Measurements from ENCODE around the gene SIGLEC7.
"Not testable (repeated sequence)": the region's sequence is repeated elsewhere in the genome, so short reads cannot be mapped to it uniquely, and the experiment has no call there.

SIGLEC7 gene

GRCh38 chr19:51136851-51137551, 5.1 kb upstream of the SIGLEC7 start:
- Histone ChIP-seq H3K27me3 (no peaks in the 10 kb centered on the region), H3K9me3 (replicated peaks in 1 of 11) (peaks cover 0 to 33% (median 27%) of the 10 kb centered on the region in 11 experiments; a peak in 18 of 22 replicates), H3K4me1 (peaks cover 64 to 100% (median 73%) of the 10 kb centered on the region in 10 experiments), H3K27ac (peak overlapping the region; percentile 51 to 99 (median 88)), H4K20me1 (no peaks in the 10 kb centered on the region), H3K36me3 (peaks cover 0 to 33% (median 10%) of the 10 kb centered on the region in 11 experiments; a peak in 10 of 22 replicates), H3K4me3 (peak overlapping the region in 7 of 10 experiments; percentile 2 to 39 (median 27); a peak in 7 of 20 replicates), H3K4me2 (peak overlapping the region; percentile 64 to 99 (median 94)), H3K9ac (peak overlapping the region in 10 of 11 experiments; percentile 9 to 92 (median 71); a peak in 18 of 22 replicates)
- TF ChIP-seq Cebpa-rat (IDR thresholded peaks at IDR 0.05): no peak

DNA sequence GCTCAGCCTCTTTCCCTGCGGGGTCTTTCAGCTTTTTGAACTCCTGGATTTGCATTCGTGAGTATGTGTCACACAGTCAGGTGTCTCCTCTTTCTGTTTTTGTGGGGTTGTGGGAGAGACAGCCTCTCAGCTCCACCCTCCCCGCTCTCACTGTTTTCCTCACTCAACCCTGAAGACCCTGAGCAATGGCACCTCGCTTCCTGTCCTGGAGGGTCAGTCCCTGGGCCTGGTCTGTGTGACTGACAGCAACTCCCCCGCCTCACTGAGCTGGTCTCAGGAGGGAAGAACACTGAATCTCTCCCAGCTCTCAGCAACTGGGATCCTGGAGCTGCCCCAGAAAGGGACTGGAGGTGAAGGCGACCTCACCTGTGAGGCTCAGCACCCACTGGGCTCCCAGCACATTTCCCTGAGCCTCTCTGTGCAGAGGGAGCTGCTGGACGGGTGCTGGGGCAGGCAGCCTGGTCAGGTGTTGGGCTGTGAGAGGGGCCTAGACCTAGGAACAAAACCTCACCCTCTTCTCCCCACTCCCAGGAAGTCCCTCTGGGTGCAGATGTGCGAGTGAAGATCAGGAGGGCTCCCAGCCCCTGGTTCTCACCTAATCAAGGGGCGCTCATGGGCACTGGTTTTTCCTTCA, 4.2 kb upstream of the SIGLEC7 start:
- Histone ChIP-seq H3K27ac (peak overlapping the region; percentile 51 to 99 (median 88)), H3K9ac (peak overlapping the region; percentile 33 to 92 (median 67); a peak in 19 of 22 replicates), H3K4me3 (peak overlapping the region in 6 of 10 experiments; percentile 14 to 56 (median 29); a peak in 11 of 20 replicates), H3K4me2 (peak overlapping the region; percentile 64 to 99 (median 94)), H3K36me3 (peaks cover 0 to 33% (median 10%) of the 10 kb centered on the region in 11 experiments; a peak in 10 of 22 replicates), H3K4me1 (peaks cover 63 to 100% (median 75%) of the 10 kb centered on the region in 10 experiments), H3K27me3 (no peaks in the 10 kb centered on the region), H3K9me3 (replicated peaks in 1 of 11) (peaks cover 0 to 33% (median 27%) of the 10 kb centered on the region in 11 experiments; a peak in 18 of 22 replicates), H4K20me1 (no peaks in the 10 kb centered on the region)
- TF ChIP-seq Cebpa-rat (IDR thresholded peaks at IDR 0.05): no peak

- H3K27me3 ChIP-seq: no peaks in the 10 kb centered on the region
- peaks cover 63 to 100% (median 79%) of the 10 kb centered on the region in 10 experiments for H3K4me1 ChIP-seq
- no peaks in the 10 kb centered on the region for H4K20me1 ChIP-seq
- peak in 10 of 11 experiments; percentile 34 to 99 (median 86); a peak in 18 of 22 replicates for TF ChIP-seq Cebpa-rat (IDR thresholded peaks at IDR 0.05)
- peak overlapping the region; percentile 64 to 99 (median 94) for H3K4me2 ChIP-seq
- peak overlapping the region; percentile 51 to 99 (median 88) for H3K27ac ChIP-seq
- H3K9ac ChIP-seq: peak overlapping the region; percentile 12 to 92 (median 67); a peak in 19 of 22 replicates
- peak overlapping the region in 6 of 10 experiments; percentile 4 to 56 (median 28); a peak in 10 of 20 replicates for H3K4me3 ChIP-seq
- H3K9me3 ChIP-seq (replicated peaks in 1 of 11): peaks cover 0 to 29% (median 27%) of the 10 kb centered on the region in 11 experiments; a peak in 18 of 22 replicates
- peaks cover 0 to 33% (median 10%) of the 10 kb centered on the region in 11 experiments; a peak in 10 of 22 replicates for H3K36me3 ChIP-seq
Measured at GRCh38 chr19:51138549-51138979, 3.5 kb upstream of the SIGLEC7 start.

GRCh38 chr19:51139299-51140014, 2.6 kb upstream of the SIGLEC7 start:
- TF ChIP-seq Cebpa-rat (IDR thresholded peaks at IDR 0.05): no peak
- H4K20me1 ChIP-seq: no peaks in the 10 kb centered on the region

GRCh38 chr19:51140441-51140840, 1.7 kb upstream of the SIGLEC7 start:
- H3K4me2 ChIP-seq: peak overlapping the region; percentile 64 to 99 (median 94)
- no peak for TF ChIP-seq Cebpa-rat (IDR thresholded peaks at IDR 0.05)

More at GRCh38 chr19:51139299-51140014, 2.6 kb upstream of the SIGLEC7 start:
- H3K4me3 ChIP-seq: peak overlapping the region in 5 of 10 experiments; percentile 4 to 56 (median 30); a peak in 6 of 20 replicates
- no peaks in the 10 kb centered on the region for H3K27me3 ChIP-seq
- H3K9me3 ChIP-seq (replicated peaks in 1 of 11): peaks cover 0 to 22% (median 20%) of the 10 kb centered on the region in 11 experiments; a peak in 18 of 22 replicates
- H3K9ac ChIP-seq: peak overlapping the region in 10 of 11 experiments; percentile 19 to 92 (median 71); a peak in 20 of 22 replicates
- H3K4me1 ChIP-seq: peaks cover 63 to 100% (median 85%) of the 10 kb centered on the region in 10 experiments
- H3K36me3 ChIP-seq: peaks cover 0 to 33% (median 10%) of the 10 kb centered on the region in 11 experiments; a peak in 10 of 22 replicates
- H3K27ac ChIP-seq: peak overlapping the region; percentile 46 to 99 (median 88)
- peak overlapping the region; percentile 64 to 99 (median 94) for H3K4me2 ChIP-seq

DNA sequence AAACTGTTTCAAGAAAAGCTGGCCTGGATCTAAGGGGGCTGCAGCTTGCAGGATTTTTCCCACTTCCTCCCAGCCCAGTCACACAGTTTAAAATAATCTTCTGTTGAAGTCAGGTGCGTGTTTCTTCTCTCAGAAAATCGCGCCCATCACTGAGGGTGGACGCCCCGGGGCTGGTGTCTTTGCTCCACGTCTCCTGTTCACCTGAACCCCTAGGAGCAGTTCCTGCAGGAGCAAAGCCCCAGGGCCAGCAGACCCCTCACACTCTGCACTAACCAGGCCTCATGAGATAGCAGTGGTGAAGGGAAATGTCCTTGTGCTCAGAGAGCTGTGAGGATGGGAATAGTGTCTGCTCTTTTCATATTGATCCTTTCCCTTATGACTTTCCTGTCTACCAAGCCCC, 920 bp upstream of the SIGLEC7 start:
- Histone ChIP-seq H3K27me3 (no peaks in the 10 kb centered on the region), H3K4me2 (peak overlapping the region; percentile 40 to 99 (median 94)), H3K9ac (peak overlapping the region in 6 of 11 experiments; percentile 7 to 73 (median 32); a peak in 7 of 22 replicates), H3K27ac (peak overlapping the region in 5 of 11 experiments; percentile 19 to 97 (median 72); a peak in 8 of 22 replicates), H3K4me1 (peaks cover 61 to 100% (median 77%) of the 10 kb centered on the region in 10 experiments), H3K36me3 (peaks cover 0 to 15% (median 0%) of the 10 kb centered on the region in 11 experiments; a peak in 9 of 22 replicates), H4K20me1 (no peaks in the 10 kb centered on the region), H3K4me3 (no peak overlapping the region; a peak in 2 of 20 replicates), H3K9me3 (replicated peaks in 1 of 11) (peaks cover 0 to 5% (median 3%) of the 10 kb centered on the region in 11 experiments; a peak in 8 of 22 replicates)
- TF ChIP-seq Cebpa-rat (IDR thresholded peaks at IDR 0.05): no peak

More at GRCh38 chr19:51140441-51140840, 1.7 kb upstream of the SIGLEC7 start:
- Histone ChIP-seq H3K9me3 (replicated peaks in 1 of 11) (peaks cover 0 to 12% (median 10%) of the 10 kb centered on the region in 11 experiments; a peak in 18 of 22 replicates), H3K27ac (peak overlapping the region in 8 of 11 experiments; percentile 72 to 99 (median 94); a peak in 15 of 22 replicates), H3K27me3 (no peaks in the 10 kb centered on the region), H3K36me3 (peaks cover 0 to 23% (median 5%) of the 10 kb centered on the region in 11 experiments; a peak in 9 of 22 replicates), H3K4me1 (peaks cover 63 to 100% (median 84%) of the 10 kb centered on the region in 10 experiments), H3K9ac (peak overlapping the region in 4 of 11 experiments; percentile 75 to 92 (median 84); a peak in 5 of 22 replicates), H3K4me3 (peak overlapping the region in 1 of 10 experiments; percentile 1; a peak in 1 of 20 replicates), H4K20me1 (no peaks in the 10 kb centered on the region)

- Histone ChIP-seq H3K9ac (peak overlapping the region in 3 of 11 experiments; percentile 33 to 81 (median 71); a peak in 5 of 22 replicates), H3K27ac (peak overlapping the region in 5 of 11 experiments; percentile 3 to 75 (median 63); a peak in 8 of 22 replicates), H3K4me2 (peak overlapping the region in 9 of 11 experiments; percentile 46 to 99 (median 94); a peak in 14 of 22 replicates), H3K4me3 (peak overlapping the region in 3 of 10 experiments; percentile 44 to 54 (median 47); a peak in 5 of 20 replicates), H3K36me3 (peaks cover 0 to 21% (median 0%) of the 10 kb centered on the region in 11 experiments; a peak in 9 of 22 replicates), H3K4me1 (peaks cover 55 to 100% (median 74%) of the 10 kb centered on the region in 10 experiments)
- not testable (repeated sequence) for H3K27me3 ChIP-seq; H3K9me3 ChIP-seq (replicated peaks in 1 of 11); H4K20me1 ChIP-seq
Measured at GRCh38 chr19:51142809-51143475, 841 bp downstream of the SIGLEC7 start.
